ENCODE data around the gene ACVR1C. TPM values are rescaled to one million over a fixed set of nuclear protein-coding genes. Genes with fewer than 3 reads are reported as not detected.
A peak's percentile ranks its signal among the peaks of the same experiment; 100 is the strongest.
"Not testable (repeated sequence)": the region's sequence is repeated elsewhere in the genome, so short reads cannot be mapped to it uniquely, and the experiment has no call there.

The ACVR1C gene
- total RNA-seq, 1 experiment from 2014 or later: not detected

DNA sequence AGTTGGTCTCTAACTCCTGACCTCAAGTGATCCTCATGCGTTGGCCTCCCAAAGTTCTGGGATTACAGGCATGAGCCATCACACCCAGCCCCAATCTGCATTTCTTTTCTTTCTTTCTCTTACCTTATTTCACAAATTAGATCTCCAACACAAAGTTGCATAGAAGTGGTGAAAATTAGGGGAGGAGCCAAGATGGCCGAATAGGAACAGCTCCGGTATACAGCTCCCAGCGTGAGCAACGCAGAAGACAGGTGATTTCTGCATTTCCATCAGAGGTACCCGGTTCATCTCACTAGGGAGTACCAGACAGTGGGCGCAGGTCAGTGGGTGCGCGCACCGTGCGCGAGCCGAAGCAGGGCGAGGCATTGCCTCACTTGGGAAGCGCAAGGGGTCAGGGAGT lies 113.7 kb downstream of the ACVR1C start:
- in situ Hi-C loops (cut with HindIII; ENCODE audit: low pct_unique_long_range_greater_than_20kb, low sequenced_read_pairs); DNase-seq (ENCODE audit: low read depth): not testable (repeated sequence)

DNA sequence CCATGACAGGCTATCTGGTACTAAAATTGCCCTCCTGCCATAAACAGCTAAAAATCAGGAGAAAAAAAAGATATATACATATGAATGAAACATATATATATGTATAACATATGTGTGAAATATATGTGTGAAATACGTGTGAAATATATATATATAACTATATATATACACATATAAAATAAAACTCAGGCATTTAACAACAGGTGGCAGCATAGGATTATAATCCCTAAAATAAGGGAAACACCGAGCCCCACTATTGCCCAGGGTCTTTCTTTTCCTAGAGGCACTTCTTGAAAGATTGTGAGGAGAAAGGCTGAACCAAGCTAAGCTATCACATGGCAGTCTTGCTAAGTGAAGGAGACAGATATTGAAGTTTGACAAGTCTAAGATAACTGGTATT lies 118.9 kb downstream of the ACVR1C start:
- in situ Hi-C loops (cut with HindIII; ENCODE audit: low pct_unique_long_range_greater_than_20kb, low sequenced_read_pairs): no loop called here
- no peak for DNase-seq (ENCODE audit: low read depth)

DNA sequence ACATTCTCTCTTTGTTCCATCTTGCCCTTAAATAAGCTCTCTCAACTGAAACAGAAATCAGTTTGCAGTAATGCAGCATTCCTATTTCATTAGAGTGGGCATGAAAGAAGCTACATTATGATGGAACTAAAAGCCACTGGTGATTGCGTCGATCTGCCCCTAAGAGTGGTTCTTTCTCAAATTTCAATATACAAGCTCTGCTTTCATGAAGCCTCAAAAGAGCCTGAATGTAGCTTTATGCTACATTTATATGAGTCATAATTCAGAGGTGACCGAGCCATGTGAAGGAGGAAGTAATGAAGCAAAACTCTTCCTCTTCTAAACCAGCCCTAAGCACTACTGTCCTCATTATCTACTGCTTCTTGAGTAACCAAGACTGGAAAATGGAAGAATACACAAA lies 120.0 kb downstream of the ACVR1C start:
- DNase-seq (ENCODE audit: low read depth): no peak
- in situ Hi-C loops (cut with HindIII; ENCODE audit: low pct_unique_long_range_greater_than_20kb, low sequenced_read_pairs): no loop called here

DNA sequence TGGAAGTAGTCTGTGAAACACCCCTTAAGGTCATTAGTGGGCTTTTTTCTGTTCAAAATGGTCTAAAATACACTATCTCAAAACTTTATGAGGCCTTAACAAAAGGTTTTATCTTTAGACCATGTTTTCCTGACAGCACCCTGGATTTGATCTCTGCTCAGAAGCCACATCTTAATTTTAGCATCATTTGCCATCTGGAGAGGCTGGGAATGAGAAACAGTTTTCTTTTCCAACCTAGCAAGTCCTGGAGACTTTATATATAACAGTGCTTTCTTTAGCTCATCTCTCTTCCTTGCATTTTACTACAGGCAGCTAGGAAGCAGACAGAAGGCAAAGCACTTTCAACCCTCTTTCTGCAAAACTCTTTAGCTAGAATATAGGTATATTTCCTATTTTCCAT lies 122.1 kb downstream of the ACVR1C start:
- no peak for DNase-seq (ENCODE audit: low read depth)
- in situ Hi-C loops (cut with HindIII; ENCODE audit: low pct_unique_long_range_greater_than_20kb, low sequenced_read_pairs): no loop called here

DNA sequence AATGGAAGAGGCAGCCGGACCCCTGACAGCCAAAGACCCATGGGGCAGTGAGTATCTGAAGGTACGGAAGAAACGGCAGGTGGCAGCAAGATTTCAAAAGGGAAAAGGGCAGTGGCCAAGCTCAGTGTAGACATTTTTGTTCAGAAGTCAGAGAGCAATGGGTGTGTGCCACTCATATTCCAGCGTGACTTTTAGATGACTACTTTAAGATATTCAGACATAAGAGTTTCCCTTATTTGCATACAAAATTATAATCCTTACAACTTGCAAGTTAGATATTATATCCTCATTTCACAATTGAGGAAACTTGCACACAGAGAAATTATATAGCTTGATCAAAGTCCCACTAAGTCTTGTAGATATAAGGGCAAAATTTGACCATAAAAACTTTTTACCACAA lies 124.0 kb downstream of the ACVR1C start:
- no peak for DNase-seq (ENCODE audit: low read depth)
- in situ Hi-C loops (cut with HindIII; ENCODE audit: low pct_unique_long_range_greater_than_20kb, low sequenced_read_pairs): no loop called here

DNA sequence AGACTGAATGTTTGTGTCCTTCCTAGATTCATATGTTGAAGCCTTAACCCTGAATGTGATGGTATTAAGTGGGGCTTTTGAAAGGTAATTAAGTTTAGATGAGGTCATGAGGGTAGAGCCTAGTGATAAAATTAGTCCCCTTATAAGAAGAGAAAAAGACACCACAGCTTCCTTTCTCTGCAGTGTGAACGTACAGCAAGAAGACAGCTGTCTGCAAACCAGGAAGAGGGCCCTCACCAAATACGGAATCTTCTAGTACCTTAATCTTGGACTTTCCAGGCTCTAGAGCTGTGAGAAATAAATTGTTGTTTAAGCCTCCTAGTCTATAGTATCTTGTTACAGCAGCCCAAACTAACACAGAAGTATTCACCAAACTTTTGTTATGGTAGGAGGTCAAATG lies 127.6 kb downstream of the ACVR1C start:
- in situ Hi-C loops (cut with HindIII; ENCODE audit: low pct_unique_long_range_greater_than_20kb, low sequenced_read_pairs): no loop called here
- no peak for DNase-seq (ENCODE audit: low read depth)

DNA sequence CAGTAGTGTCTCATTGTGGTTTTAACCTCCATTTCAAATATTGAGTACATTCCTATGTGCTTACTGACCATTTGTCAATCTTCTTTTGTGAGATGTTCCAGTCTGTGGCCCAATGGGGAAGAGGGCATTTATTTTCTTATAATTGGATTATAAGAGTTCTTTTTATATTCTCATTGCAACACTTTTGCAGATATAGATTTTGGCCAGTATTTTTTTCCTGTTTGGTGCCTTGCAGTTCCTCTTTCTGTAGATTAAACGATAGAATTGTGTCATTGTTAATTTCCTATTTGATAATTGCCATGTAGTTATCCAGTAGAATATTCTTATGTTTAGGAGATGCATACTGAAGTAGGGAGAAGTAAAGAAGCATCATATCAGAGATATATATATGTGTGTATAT lies 128.3 kb downstream of the ACVR1C start:
- in situ Hi-C loops (cut with HindIII; ENCODE audit: low pct_unique_long_range_greater_than_20kb, low sequenced_read_pairs): no loop called here
- no peak for DNase-seq (ENCODE audit: low read depth)

DNA sequence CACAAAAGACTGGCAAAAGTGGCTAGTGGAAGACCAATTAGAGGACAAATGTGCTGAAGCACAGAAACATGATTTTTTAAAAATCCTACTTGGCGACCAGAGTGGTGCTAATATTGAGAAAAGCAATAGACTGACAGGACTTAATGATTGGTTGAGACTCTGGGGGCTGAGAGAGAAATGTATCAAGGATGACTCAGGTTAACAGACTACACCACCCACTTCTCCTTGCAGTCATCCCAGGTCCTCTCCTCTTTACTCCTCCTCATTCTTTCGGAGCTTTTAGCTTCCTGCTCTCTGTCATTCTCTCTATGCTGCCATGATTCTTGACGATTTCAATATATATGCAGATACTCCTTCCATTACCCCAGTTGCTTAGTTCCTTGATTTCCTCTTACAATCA lies 130.2 kb downstream of the ACVR1C start:
- no peak for DNase-seq (ENCODE audit: low read depth)
- in situ Hi-C loops (cut with HindIII; ENCODE audit: low pct_unique_long_range_greater_than_20kb, low sequenced_read_pairs): no loop called here

DNA sequence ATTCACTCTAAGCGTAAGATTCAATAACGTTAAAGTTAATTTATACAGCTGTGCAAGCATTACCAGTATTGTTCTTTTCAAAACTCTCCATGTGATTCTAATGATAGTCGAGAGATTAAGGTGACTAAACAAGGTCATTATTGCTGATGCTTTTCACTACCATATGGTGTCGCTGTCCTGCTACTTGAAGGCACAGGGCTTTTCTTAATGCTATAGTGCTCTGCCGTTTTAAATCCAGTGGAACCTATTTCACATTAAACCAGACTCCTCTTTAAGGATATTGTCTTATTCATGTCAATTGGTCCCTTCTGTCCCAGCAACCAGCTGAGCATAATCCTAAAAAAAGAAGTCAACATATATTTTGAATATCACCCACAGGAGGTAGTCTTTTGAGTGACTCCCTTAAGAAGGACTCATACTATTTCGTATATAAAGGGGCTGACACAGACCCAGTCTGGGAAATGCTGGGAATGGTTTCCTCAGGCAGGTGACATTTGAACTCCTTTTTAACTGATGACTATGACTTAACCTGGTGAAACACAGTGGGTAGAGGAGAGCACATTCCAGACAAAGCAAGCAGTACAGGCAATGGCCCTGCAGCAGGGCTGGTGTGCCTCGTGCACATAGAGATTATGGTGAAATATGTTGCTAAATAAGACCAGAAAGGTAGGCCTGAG lies 130.9 kb downstream of the ACVR1C start:
- in situ Hi-C loops (cut with HindIII; ENCODE audit: low pct_unique_long_range_greater_than_20kb, low sequenced_read_pairs): no loop called here
- DNase-seq (ENCODE audit: low read depth): peak; percentile 6

DNA sequence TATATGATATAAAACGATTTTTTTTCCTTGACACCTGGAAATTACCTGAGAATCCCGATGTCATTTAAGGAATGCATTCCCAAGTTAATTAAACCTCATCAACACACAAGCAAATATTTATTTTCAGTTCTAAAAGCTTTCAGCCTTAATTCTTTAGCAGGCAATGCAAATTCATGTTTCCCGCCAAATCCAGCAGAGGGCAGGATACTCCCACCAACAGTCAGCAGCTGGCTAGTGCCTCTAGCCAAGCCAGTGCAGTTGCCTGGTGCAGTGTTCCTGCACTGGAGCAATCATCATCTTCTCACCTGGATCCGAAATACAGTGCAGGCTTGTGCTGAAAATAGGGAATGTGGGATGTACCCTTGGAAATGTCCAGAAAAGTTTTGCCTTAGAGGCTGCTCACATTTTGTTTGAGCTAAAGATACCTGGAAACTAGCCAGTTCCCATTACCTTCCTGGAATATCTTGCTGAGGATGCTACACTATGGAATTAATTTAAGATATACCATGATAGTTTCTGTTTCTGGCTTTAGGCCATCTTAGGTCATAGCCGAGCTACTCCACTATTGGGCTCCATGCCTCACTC lies 136.4 kb downstream of the ACVR1C start:
- in situ Hi-C loops (cut with HindIII; ENCODE audit: low pct_unique_long_range_greater_than_20kb, low sequenced_read_pairs): no loop called here
- peak; percentile 40 for DNase-seq (ENCODE audit: low read depth)

DNA sequence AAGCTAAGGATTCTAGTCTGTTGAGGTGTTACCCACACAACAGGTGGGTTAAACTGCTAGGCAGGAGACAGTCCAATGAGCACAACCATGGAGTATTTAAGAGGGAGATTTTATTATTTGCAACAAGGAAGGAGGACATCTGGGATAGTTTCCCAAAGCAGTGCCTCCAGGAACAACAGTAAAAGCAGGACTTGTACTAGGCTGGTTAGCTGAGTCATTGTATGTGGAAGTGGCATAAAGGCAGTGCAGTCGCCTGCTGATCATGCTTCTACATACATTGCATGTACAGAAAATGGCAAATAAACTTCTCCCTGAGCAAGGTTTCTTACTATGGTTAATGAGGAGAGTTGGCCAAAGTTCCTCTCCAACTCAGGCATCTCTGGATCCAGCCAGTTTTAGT lies 138.7 kb downstream of the ACVR1C start:
- DNase-seq (ENCODE audit: low read depth): peak; percentile 3
- in situ Hi-C loops (cut with HindIII; ENCODE audit: low pct_unique_long_range_greater_than_20kb, low sequenced_read_pairs): no loop called here

DNA sequence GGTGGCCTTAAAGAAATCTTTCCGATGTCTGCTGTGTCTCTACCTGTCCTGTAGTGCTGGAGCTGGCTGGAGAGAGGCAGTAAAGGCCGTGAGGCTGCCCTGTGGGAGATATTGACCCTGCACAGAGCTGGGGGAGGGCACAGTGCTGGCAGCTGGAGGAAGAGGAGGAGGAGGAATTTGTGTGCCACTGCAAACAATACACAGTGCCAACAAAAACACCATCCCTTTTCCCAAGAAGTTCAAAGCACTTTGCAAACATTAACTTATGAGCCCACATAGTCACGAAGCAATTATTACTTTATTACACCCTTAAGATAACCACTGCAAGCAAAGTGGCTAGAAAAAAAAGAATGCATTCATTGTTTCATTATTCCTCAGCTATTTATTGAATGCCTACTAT lies 139.8 kb downstream of the ACVR1C start:
- in situ Hi-C loops (cut with HindIII; ENCODE audit: low pct_unique_long_range_greater_than_20kb, low sequenced_read_pairs): no loop called here
- peak; percentile 82 for DNase-seq (ENCODE audit: low read depth)

DNA sequence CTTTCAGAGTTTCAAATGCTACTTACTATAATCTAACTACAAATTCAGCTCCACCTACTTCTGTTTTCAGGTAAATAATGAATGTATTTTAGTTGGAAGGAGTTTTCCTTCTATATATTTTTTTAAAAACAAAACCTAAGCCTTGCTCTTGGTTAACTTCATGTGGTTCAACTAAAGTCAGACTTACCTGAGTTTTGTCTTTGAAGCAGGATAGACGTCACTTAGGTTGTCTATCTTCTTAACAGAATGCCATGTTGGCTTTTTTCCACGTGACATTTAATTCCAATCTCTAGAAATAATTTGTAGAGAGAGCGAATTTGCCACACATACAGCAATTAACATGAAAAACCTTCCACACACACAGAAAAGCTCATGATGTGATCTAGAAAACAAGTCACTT lies 140.9 kb downstream of the ACVR1C start:
- in situ Hi-C loops (cut with HindIII; ENCODE audit: low pct_unique_long_range_greater_than_20kb, low sequenced_read_pairs): no loop called here
- no peak for DNase-seq (ENCODE audit: low read depth)

DNA sequence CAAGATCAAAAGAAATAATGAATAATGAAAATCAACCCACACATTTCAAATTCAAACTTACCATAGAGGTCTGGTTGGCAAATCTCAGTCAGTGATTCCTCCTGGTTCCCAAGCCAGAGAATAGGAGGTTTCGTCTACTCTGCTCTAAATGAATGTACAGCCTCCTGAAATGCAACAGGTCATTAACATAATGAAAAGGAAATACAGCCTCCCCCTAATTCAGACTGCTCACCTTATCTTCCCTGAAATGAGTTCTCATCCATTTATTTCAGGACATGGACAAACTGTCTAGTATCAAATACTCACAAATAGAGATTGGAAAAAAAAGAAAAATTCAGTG lies 141.4 kb downstream of the ACVR1C start:
- in situ Hi-C loops (cut with HindIII; ENCODE audit: low pct_unique_long_range_greater_than_20kb, low sequenced_read_pairs): no loop called here
- peak; percentile 8 for DNase-seq (ENCODE audit: low read depth)

DNA sequence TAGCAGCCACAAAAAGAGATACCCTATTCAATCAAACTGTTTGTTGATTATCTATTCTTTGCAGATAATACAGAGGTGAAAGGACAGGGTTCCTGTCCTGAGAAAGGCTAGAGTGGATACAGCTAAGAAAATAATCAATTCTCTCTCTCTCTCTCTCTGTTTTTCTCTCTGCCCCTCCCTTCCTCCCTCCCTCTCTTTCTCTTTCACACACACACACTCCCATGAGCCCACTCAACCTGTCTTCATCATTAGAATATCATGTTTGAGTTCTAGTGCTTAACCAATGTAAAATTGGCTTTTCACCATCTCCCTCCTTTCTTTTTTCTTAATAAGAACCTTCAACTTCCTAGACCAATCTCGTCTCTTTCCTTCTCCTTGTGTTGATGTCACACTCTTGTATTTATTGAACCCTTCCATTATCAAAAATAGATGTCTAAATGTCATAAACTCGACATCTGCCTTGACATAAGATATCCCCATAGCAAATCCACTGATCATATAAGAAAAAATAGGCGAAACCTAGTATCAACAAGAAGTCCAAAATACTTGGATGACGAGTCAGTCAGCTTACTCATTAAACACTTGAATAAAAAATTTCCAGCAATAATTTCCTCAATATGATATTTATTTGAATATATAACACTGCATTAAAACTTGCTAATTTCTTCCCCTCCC lies 141.9 kb downstream of the ACVR1C start:
- in situ Hi-C loops (cut with HindIII; ENCODE audit: low pct_unique_long_range_greater_than_20kb, low sequenced_read_pairs): no loop called here

DNA sequence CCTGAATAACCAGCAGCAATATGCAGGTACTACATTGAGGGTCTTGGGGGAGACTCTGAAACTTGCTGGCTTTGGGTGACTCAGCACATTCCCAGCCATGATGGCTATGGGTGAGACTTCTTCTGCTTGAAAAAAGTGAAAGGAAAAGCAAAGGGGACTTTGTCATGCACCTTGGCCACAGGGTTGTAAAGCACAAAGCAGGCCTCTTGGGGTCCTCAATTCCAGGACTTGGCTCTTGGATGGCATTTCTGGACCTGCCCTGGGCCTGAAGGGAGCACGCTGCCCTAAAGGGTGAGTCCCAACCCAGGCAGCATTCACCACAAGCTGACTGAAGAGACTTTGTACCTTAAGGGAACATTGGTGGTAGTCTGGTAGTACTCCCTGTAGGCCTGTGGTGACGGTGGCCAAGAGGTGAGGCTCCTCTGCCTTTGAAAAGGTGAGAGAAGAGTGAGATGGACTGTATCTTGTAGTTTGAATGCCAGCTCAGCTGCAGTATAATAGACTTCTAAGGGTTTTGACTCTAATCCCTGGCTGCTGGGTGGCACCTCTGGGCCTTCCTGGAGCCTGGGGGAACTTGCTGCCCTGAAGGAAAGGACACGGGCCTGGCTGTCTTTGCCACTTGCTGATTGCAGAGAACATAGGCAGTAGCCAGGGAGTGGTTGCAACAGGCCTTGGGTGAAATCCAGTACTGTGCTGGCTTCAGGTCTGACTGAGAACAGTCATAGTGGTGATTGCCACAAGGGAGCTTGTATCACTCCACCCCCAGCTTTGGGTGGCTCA lies 148.3 kb downstream of the ACVR1C start:
- in situ Hi-C loops (cut with HindIII; ENCODE audit: low pct_unique_long_range_greater_than_20kb, low sequenced_read_pairs): no loop called here
- DNase-seq (ENCODE audit: low read depth): no peak

More for the DNA sequence above, 141.9 kb downstream of the ACVR1C start:
- peak; percentile 18 for DNase-seq (ENCODE audit: low read depth)

DNA sequence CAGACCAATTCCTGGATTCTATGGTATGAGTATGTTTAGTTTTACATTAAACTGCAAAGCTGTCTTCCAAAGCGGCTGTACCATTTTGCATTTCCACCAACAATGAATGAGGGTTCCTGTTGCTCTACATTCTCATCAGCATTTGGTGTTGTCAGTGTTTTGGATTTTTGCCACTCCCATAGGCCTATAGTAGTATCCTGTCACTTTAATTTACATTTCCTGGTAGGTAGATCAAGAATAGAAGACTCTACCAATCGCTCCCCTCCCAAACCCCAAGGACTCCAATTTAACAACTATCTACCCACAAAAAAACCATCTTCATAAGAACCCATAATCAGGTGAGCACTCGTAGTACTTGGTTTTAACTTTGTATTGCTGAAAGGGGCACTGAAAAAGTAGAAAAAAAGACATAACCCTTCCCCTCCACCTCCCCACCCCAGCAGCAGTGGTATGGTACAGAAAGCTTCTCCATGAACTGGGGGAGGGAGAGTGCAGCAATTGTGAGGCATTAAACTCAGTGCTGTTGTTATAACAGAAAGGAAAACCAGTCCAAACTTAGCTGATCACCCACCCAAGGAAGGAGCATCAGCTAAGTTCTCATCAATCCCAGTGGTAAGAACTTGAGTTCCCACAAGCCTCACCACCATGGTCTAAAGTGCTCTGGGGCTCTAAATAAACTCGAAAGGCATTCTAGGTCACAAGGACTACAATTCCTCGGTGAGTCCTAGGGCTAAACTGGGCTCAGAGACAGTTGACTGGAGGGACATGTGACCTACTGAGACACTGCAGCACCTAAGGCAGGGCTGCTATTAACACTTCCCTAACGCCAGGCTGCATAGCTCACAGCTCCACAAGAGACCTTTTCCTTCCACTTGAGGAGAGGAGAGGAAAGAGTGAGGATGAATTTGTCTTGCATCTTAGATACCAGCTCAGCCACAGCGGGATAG lies 149.3 kb downstream of the ACVR1C start:
- no peak for DNase-seq (ENCODE audit: low read depth)
- in situ Hi-C loops (cut with HindIII; ENCODE audit: low pct_unique_long_range_greater_than_20kb, low sequenced_read_pairs): no loop called here

DNA sequence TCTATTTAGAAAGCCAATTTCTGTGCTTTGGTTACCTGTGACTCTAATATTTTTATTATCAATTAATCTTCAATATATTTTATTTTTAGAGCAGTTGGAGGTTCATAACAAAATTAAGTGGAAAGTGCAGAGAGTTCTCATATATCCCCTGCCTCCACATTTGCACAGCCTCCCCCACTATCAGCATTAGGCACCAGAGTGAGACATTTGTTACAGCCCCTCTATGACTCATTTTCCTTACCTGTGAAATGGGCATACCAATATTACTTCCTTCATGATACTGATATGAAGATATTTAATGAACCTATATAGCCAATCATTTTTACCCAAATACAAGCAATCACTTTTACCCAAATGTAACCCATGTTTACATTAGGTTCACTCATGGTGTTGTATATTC lies 150.7 kb downstream of the ACVR1C start:
- in situ Hi-C loops (cut with HindIII; ENCODE audit: low pct_unique_long_range_greater_than_20kb, low sequenced_read_pairs): no loop called here
- DNase-seq (ENCODE audit: low read depth): no peak

Measured in Caki2 (cell line).